ENCODE results near the gene PRADC1. TPM values are rescaled to one million over a fixed set of nuclear protein-coding genes. Genes with fewer than 3 reads are reported as not detected.

PRADC1 gene
- total RNA-seq, 1 experiment from 2014 or later, result 8.6 TPM

GRCh38 chr2:73205611-73206010, 27.4 kb downstream of the PRADC1 start (continued):
- TF ChIP-seq REST (IDR thresholded peaks at IDR 0.05; ENCODE audit: low read depth), result no peak

- DNase-seq (ENCODE audit: low read depth, low spot score), result no peak
- Histone ChIP-seq H3K4me1 (ENCODE audit: control insufficient read depth in 1 of 2, insufficient read depth in 2 of 2, low read length in 2 of 2) (peaks cover 0 to 5% of the 10 kb centered on the region in 2 experiments; a peak in 2 of 4 replicates), H3K4me3 (replicated peaks in 1 of 2; ENCODE audit: low read depth in 1 of 2, low read length in 2 of 2) (no peak overlapping the region), H3K4me2 (ENCODE audit: low read length) (no peak overlapping the region), H3K79me2 (ENCODE audit: insufficient read depth, low read length) (no peaks in the 10 kb centered on the region), H3K36me3 (ENCODE audit: control insufficient read depth in 1 of 2, insufficient read depth in 2 of 2, low read length in 2 of 2) (no peaks in the 10 kb centered on the region), H3K27me3 (ENCODE audit: insufficient read depth, low read length) (no peaks in the 10 kb centered on the region), H3K9me2 (ENCODE audit: insufficient read depth) (no peaks in the 10 kb centered on the region), H2AFZ (ENCODE audit: low read depth, low read length, poor library complexity, severe bottlenecking) (no peak overlapping the region), H4K20me1 (ENCODE audit: insufficient read depth) (no peaks in the 10 kb centered on the region), H3K27ac (ENCODE audit: low read depth, low read length) (no peak overlapping the region), H3K9me3 (ENCODE audit: control insufficient read depth in 1 of 2, insufficient read depth in 1 of 2, low read depth in 1 of 2, low read length in 2 of 2) (no peaks in the 10 kb centered on the region), H3K9ac (ENCODE audit: low read length) (no peak overlapping the region)
- POLR2A ChIA-PET, result no interaction called here
- RAD21 ChIA-PET (ENCODE audit: low non-redundant PET in 1 of 2, low total read pairs in 2 of 2, uncharacterized antibody in 2 of 2, unreplicated experiment in 2 of 2), result no interaction called here
- intact Hi-C loops (cut with micrococcal nuclease), result no loop called here
- TF ChIP-seq SRF (IDR thresholded peaks at IDR 0.05; ENCODE audit: low read depth) (no peak), ZFX (IDR thresholded peaks at IDR 0.05) (no peak), POLR2A (IDR thresholded peaks at IDR 0.05; ENCODE audit: borderline replicate concordance, extremely low read depth, insufficient read depth, insufficient read length) (no peak), EZH2phosphoT487 (IDR thresholded peaks at IDR 0.05; ENCODE audit: borderline replicate concordance) (no peak), TCF7L2 (IDR thresholded peaks at IDR 0.05; ENCODE audit: borderline replicate concordance, extremely low read depth, insufficient read depth, insufficient read length) (no peak), EGR1 (IDR thresholded peaks at IDR 0.05; ENCODE audit: low read depth) (no peak), ELF1 (IDR thresholded peaks at IDR 0.05; ENCODE audit: borderline replicate concordance, low read depth) (no peak), SIN3A (IDR thresholded peaks at IDR 0.05; ENCODE audit: low read depth) (no peak)
- no peak for ATAC-seq
- CTCF ChIA-PET, result interaction anchor here (1.0 kb wide), 1 partner anchor 9 kb away, joined by 3 read pairs; no protein-coding TSS in a partner anchor
- BruUV-seq (replicated peaks), result no TSS peak
Observed at GRCh38 chr2:73203055-73203681, 29.9 kb downstream of the PRADC1 start.

All from HCT116 (cell line).